HG03354 (cell line): ENCODE measurements around the gene ATXN10.

Experiments
- ATAC-seq: cut with Tn5 transposase; IDR thresholded peaks from one replicate; pipeline ENCODE4 v1.9.1; 2021; ENCODE audit warnings: mild to moderate bottlenecking; ENCODE audit not compliant: unreplicated experiment, poor library complexity, severe bottlenecking

Gene ATXN10

DNA sequence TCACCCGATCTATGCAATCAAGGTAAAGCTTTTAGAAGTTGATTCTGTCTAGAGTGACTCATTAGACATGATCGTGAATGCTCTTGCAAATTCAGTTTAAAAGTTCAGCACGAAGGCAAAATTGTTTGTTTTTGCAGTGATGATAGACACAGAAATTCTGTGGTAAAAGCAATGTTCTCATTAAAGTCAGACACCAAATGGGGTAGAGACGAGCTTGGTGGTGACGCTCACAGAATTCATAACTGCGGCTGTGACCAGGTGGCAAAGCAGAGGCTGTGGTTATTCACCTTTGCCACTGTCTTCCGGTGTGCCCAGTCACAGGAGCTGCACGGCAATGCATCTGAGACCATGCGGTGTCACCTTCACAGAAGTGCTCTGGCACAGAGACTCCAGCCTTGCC, 221.9 kb downstream of the ATXN10 start:
- ATAC-seq = no peak
